Stimulated activated CD8-positive, alpha-beta memory T cell treated with anti-CD3 and anti-CD28 coated beads, Interleukin-15, amount 100 ng/mL, for 48 hours (primary cell): Measurements from ENCODE around the gene UXS1.

ENCODE experiments used
- DNase-seq, 2 donors: peaks; one replicate each; pipeline ENCODE4 v3.0.0-alpha.2; 2020; ENCODE audit warnings: low read depth in 2 of 2

UXS1 gene

GRCh38 chr2:106130251-106130998 is 63.7 kb downstream of the UXS1 start:
- no peak for DNase-seq

- DNase-seq: no peak
These were observed 64.5 kb downstream of the UXS1 start for GRCh38 chr2:106129592-106129991.

GRCh38 chr2:106129150-106129549 is 65.0 kb downstream of the UXS1 start:
- no peak for DNase-seq

- DNase-seq: no peak
These were observed 66.3 kb downstream of the UXS1 start for GRCh38 chr2:106127776-106128268.

- no peak for DNase-seq
These were observed 66.8 kb downstream of the UXS1 start for GRCh38 chr2:106127282-106127771.

GRCh38 chr2:106126705-106127281 is 67.3 kb downstream of the UXS1 start:
- no peak for DNase-seq

GRCh38 chr2:106126295-106126694 is 67.8 kb downstream of the UXS1 start:
- no peak for DNase-seq

GRCh38 chr2:106124905-106125549 is 69.1 kb downstream of the UXS1 start:
- no peak for DNase-seq

GRCh38 chr2:106124106-106124756 is 69.9 kb downstream of the UXS1 start:
- no peak for DNase-seq

GRCh38 chr2:106122157-106122556 is 71.9 kb downstream of the UXS1 start:
- DNase-seq: no peak

- DNase-seq: no peak
These were observed 73.7 kb downstream of the UXS1 start for GRCh38 chr2:106120432-106120831.

GRCh38 chr2:106119074-106119473 is 75.0 kb downstream of the UXS1 start:
- no peak for DNase-seq

GRCh38 chr2:106117882-106118684 is 76.0 kb downstream of the UXS1 start:
- DNase-seq: no peak

- DNase-seq: no peak
These were observed 76.8 kb downstream of the UXS1 start for GRCh38 chr2:106117347-106117746.

GRCh38 chr2:106116248-106116647 is 77.9 kb downstream of the UXS1 start:
- DNase-seq: no peak

- no peak for DNase-seq
These were observed 78.4 kb downstream of the UXS1 start for GRCh38 chr2:106115665-106116064.

GRCh38 chr2:106115250-106115649 is 78.9 kb downstream of the UXS1 start:
- no peak for DNase-seq

GRCh38 chr2:106114166-106114565 is 79.9 kb downstream of the UXS1 start:
- no peak for DNase-seq

GRCh38 chr2:106113361-106113966 is 80.6 kb downstream of the UXS1 start:
- no peak for DNase-seq

- no peak for DNase-seq
These were observed 82.1 kb downstream of the UXS1 start for GRCh38 chr2:106111882-106112571.
